GM21447 (cell line): ENCODE data around the gene RPA3.

Source experiments
- ATAC-seq: cut with Tn5 transposase; IDR thresholded peaks from one replicate; pipeline ENCODE4 v1.9.1; 2021; ENCODE audit not compliant: unreplicated experiment

The RPA3 gene

DNA sequence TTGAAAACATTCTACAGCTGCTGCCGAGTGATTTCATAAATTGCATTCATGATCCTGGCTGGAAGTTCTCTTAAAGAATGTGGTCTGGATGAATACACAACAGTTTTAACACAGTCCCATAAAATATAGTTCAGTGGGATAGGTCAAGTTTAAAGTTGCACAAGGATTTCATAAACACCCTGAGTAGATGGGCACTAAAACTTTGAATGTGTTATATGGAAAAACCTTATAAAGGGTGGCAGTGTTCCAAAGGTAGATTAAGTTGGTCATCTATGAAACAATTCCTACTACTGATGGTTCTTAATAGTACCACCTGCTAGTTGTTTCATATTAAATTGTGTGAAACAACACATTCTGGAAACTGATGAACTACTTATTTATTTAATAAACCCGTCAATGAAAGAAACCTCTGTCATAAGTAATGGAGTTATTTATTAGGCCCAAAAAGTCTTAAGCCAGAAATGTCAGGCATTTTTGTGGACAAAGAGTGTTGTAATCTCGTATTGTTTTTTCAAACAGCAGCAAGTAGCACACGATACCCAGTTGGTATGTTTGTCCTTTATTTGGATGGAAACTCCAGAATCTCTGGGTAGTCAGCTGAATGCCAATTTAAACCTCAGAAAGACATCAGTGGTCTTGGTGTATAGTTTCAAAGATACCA lies 14.3 kb upstream of the RPA3 start:
- no peak for ATAC-seq

DNA sequence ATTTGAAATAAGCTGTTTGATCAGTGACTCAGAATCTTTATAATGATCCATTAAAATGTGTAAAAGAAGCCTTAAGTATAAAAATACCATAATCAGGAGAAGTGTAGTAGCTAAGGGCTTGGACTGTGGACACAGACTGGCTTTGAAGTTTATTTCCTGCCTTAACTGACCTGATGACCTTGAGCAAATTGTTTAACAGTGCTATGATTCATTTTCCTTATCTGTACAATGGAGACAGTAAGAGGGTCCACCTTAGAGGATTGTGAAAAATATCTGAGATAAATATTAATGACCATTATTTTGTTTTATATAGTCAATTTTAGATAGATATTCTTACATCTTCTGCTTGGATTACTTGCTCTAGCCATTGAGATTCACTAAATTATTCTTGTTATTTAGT lies 13.3 kb upstream of the RPA3 start:
- ATAC-seq, result no peak

DNA sequence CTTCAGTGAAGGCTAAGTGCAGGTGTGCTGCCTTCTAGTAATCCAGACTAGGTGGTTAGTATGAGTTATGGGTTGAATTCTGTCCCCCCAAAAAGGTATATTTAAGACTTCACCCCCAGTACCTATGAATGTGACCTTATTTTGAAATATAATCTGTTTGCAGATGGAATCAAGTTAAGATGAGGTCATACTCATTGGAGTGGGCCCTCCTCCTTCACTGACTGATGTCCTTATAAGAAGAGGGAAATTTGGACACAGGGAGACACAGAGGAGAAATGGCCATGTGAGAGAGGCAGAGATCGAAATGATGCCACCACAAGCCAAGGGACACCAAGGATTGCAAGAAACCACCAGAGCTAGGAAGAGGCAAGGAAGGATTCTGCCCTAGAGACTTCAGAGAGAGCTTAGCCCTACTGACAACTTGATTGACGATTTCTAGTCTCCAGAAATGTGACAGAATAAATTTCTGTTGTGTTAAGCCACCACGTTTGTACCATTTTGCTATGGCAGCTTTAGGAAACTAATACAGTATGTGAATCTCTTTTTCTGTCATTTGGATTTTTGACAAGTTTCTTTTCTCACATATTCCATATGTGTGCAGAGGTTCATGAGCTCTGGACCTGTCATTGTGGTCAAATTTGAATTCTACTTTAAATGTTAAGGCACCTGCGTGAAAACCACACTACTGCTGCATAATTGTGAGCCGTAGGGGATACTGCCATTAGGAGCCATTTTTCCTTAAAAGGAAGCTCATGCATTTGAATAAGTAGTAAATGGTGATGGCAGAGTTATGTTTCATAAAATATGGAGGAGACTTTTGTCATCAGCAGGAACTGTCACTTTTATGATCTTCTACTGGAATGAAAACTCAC lies 2.6 kb upstream of the RPA3 start:
- ATAC-seq, result no peak

DNA sequence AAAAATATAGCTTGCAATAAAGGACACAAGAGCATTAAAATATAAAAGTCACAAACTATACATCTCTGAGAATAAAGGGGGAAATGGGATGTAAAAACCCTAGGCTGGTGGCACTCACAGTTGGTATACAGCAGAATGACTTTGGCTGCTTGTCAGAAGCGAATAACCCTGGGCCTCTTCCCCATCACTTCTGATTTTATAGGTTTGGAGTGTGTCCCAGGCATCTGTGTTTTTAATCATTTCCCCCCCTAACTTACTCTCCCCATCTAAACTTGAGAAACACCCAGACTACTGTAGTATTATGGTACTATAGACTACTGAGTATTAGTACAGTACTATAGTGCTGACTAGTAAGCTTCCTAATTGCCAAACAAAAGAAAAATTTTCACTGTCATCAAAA lies 1.8 kb upstream of the RPA3 start:
- no peak for ATAC-seq

DNA sequence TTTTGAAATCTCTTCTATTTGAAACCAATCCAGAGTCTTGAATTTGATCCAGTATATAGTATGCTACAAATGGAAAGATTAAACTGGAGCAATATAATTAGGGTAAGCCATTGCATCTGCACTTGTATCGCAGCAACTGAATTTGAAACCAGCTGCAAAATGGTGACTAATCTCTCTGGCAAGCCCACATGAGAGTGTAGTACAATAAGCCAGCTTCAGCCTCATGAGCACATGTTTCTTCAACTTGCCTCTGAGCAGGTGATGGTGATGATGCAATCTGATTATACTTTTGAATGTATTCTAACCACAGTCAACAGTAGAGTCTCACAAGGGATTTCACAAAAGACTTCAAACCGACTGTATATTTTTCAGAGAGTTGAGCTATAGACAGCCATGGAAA lies 829 bp upstream of the RPA3 start:
- ATAC-seq, result peak; percentile 99

DNA sequence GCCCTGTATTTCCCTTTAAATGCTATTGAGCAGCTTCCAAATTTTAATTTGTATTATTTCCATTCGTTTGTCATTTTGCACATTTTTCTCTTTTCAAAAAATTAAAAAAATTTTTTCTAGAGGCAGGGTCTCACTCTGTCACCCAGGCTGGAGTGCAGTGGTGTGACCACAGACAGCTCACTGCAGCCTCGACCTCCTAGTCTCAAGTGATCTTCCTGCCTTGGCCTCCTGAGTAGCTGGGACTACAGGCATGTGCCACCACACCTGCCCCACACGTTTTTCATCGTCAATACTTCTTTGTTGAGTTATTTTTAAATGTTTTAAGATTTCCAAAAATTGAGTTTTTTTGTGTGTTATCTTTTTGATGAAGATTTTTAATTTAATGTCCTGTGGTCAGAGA lies 4.7 kb downstream of the RPA3 start:
- no peak for ATAC-seq

DNA sequence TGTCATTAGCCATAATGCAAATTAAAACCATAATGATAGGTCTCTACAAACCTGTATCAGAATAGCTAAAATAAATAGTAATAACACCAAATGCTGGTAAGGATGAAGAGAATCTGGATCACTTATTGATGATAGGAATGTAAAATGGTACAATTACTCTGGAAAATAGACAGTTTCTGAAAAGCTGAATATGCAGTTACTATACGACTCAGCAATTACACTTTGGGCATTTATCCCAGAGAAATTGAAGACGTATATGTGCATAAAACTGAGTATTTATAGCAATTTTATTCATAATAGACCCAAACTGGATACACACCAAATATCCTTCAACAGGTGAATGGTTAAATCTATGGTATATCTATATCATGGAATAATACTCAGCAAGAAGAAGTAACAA lies 7.9 kb downstream of the RPA3 start:
- ATAC-seq, result no peak

DNA sequence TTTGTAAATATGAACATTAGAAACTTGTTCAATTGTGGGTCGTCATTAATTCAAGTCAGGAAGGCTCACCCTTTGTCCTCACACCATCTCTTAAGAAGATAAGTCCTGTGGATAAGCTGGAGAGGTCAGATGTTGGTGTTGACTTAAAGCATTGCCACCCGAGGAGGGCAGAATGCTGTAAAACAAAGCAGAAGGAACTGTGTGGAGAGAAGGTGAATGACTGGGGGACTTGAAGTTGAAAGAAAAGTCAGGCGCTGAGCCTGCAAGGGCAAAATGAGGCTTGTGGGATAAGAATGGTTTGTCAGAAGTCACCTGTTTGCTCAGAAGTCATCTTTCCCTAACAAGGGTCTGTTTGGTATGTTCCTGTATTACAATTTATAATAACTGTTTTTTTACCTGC lies 9.1 kb downstream of the RPA3 start:
- ATAC-seq, result no peak

DNA sequence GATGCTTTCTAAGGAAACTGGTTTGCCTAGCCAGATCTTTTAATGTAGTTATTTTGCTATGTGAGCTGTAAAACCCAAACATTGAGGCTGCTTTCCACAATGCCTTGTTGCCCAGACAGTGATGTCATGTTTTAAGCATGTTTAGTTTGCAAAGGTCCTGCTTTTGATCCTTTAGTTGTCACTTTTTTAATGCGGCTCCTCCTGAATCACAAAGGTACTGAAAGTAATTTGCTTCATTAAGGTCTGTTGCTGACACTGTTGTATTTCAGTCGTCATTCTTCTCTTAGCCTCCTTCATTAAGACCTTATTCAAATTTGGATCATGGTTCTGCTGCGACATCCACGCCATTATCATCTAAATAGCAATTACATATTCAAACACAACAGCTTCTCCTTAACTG lies 10.6 kb downstream of the RPA3 start:
- ATAC-seq, result no peak

DNA sequence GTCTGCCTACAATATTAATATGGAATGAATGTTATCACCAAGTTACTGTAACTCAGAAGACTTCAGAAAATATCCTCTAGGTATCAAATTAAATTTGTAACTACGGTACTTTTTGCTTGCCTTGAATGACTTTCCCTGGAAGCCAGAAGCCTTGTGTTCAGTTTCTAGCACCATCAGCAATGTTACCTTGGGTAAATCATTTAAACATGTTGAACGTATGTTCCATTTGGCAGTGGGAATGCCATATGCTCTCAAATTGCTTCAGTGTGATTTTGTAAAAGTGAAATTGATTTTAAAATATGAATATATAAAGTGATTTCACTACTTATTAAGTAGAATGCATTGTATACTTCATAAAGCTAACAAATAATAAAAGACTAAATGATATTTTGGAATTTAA lies 11.2 kb downstream of the RPA3 start:
- ATAC-seq, result no peak

DNA sequence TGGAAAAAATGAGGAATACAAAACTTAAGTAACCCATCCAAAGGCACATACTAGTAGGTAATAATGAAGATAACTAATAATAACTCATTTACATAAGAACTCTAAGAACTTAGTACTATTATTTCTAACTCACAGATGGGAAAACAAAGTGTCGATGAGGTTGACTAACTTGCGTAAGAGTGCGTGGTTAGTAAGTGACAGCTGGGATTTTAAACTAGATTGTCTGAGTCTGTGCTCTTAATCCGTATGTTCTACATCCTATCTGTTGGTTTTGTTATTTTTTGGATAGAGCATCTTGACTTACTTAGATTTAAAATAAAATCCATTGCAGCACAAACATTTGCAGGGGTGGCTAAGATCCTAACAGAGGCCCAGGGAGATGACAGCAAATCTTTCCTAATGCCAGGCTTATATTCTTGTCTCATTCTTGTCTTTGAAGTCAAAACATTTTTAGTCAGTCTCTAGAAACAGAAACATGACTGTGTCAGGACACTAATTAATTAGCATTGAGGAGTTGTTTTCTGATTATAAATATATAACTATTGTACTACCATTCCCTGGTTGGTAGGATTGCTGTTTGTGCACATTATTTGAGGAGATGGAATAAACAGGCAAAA lies 11.7 kb downstream of the RPA3 start:
- peak; percentile 41 for ATAC-seq

DNA sequence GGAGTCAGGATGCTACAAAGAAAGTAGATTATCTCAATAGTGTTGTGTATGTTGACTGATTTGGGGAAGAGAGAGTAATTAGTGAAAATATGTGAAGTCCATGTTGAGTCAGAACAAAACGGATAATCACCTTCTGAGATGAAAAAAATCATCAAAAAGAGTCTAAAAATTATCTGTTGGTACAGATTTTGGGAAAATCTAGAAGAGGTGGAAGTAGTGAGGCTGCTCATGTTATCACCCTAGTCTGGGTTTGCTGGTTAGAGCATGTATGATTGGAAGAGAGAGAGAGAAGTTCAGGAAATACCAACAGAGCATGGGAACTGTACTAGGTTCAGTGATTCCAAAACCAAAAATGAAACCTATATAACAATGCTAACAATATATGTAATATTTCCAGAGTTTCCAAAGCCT lies 12.3 kb downstream of the RPA3 start:
- ATAC-seq, result peak; percentile 75

DNA sequence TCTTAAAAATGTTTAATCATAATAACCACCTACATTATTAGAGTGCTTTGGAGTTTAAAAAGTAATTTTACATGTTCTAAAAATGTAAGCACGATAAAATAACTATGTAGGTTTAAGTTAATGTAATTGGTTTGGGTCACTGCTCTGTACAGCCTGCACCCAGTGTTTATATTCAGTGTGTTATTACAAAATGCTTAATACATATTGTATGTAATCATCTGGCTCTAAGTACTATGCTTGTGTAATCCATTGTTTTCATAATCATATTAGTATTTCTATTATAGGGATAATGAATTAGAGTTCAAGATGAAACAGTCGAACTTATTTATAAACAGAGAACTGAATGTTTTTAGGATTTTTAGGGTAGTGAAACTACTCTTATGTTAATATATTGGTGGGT lies 13.1 kb downstream of the RPA3 start:
- no peak for ATAC-seq

DNA sequence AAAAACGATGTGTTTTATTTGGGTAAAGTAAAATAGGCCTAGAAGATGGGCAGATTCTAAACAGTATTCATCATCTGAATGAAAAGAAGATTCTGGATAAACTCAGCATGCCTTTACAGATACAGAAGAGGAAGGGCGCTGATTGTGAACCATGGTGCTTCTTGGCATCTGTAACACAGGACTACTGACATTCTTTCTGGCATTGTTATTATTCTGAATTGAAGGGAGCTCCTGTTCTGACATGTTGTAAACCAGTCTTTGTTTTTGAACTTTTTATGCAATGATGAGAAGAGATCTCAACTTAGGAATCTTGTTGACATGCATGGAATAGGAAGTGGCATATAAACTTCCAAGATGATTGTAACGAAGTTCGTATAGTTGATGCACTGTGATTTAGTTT lies 13.5 kb downstream of the RPA3 start:
- no peak for ATAC-seq

DNA sequence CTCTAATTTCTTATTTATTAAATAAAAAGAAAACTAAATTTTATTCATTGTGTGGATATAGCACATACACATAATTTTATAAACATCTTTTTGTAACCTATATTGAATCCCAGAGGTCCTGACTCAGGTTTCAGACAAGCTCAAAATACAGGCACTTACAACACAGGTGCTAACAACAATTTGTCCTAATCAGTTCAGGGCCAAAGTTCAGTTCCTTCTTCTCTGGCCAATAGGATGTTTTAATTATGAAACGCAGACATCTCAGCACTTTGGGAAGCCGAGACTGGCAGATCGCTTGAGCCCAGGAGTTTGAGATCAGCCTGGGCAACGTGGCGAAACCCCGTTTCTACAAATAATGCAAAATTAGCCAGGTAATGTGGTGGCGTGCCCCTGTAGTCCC lies 15.0 kb downstream of the RPA3 start:
- no peak for ATAC-seq

DNA sequence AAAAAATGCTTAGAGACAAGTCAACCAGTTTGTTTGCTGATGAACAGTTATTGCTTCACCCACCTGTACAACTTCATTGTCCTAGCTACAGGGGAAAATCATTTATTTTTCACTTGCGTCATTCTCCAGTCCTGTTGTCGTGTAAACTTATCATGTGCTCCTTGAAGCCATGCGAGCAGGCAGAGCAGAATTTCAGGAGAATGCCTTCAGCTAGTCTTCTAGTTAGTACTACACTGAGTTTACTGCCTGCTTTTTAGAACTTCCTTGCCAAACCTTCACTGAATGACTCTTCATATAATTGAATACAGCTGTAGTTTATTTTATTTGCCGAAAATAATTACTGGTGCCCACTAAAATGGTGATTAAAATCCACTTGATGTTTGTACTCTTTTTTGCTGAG lies 15.6 kb downstream of the RPA3 start:
- ATAC-seq, result no peak

DNA sequence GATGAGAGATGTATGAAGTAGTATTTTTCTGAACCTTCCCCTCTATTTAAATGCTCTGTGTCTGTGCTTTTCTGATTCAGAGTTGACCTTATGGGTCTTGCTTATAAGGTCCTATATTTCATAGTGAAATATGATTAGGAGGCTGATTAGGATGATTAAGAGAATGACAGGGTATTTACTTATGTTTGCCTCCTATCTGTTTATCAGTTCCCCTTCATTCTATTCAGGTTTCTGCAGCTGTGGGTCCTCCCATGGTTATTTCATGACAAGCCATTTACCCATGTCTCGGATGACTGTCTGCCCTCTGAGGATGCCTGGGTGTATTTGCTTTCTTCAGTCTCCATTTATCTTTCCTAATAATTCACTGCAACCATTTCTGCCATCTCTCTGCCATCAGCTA lies 16.9 kb downstream of the RPA3 start:
- ATAC-seq, result no peak

DNA sequence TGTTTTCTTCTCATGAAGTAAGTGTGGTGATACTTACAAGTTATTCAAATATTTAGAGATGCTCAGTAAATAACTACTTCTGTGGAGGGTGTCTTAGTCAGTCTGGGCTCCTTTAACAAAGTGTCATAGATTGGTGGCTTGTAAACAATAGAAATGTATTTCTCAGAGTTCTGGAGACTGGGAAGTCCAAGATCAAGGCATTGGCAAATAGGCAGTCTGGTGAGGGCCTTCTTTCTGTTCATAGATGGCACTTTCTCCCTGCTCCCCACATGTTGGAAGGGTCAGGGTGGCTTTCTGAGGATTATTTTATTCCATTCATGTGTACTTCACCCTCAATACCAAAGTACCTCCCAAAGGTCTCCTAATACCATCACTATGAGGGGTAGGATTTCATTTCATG lies 18.4 kb downstream of the RPA3 start:
- no peak for ATAC-seq

DNA sequence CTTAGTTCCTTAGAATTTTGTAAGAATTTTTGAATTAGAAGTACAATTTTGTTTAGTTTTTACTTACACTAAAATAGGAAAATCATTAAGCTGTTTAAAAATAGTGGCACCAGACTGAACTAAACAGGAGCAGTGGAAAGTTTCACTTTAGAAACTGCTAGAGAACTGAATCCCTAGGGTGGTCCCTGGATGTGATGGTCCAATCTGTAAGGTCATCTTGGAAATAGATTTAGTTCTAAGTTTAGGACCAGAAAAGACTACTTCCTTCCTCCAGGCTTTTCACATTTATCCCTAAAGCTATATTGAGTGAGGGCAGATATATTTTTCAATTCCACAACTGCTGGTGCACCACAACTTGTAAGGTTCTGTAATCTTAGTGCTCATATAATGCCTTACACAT lies 19.0 kb downstream of the RPA3 start:
- ATAC-seq, result no peak

DNA sequence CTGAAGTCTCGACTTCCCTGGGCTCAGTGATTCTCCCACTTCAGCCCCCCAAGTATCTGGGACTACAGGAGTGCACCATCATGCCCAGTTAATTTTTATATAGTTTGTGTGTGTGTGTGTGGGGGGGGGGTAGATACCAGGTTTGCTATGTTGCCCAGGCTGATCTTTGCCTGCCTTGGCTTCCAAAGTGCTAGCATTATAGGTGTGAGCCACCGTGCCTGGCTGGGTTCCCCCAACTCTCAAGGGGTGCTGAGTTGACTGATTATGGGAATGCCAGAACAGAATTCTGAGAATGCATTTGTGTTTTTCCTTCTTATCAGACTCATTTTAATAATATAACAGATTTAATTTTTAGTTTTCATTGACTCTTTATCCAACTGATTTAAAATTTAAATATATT lies 19.5 kb downstream of the RPA3 start:
- no peak for ATAC-seq

DNA sequence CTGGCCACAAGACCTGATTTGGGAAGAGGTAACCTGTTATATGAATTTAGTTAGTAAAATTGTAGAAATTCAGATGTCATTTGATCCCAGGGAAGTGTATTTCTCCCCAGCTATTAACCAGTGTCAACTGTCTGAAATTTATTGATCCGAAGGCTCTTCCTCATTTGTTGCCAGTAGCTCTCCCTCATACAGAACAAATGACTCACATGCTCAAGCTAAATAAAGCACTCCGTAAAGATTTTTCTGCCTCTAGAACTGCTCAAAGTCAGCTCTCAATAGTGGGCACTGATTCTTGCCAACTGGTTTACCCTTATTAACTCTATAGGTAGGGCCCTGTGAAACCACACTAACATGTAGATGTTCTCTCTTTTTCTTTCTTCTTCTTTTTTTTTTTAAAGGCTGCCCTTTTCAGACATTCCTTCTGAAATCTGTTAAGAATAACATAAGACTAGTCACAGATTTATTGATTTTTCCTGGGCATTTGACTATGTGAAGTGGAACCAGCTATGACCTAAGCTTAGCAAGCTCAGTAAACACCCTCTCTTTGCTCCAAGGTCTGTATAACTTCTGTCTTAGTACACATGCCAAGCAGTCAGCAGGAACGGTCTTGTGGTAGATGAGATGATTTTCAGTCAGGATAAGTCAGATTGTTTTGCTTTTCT lies 21.8 kb downstream of the RPA3 start:
- no peak for ATAC-seq
